SK-N-SH (cell line): ENCODE measurements around the gene CXXC4.

Experiments
- CHD2 ChIP-seq: fragments of 150-350 bp; IDR thresholded peaks from 2 replicates; pipeline ENCODE4 v1.6.1; 2018; ENCODE audit warnings: low read length; ENCODE audit not compliant: partially characterized antibody
- CTCF ChIP-seq: fragments of 200-600 bp; sonication (generic); IDR thresholded peaks from 2 replicates; pipeline ENCODE4 v1.6.1; 2017; ENCODE audit warnings: antibody characterized with exemption, mild to moderate bottlenecking, moderate library complexity
- GABPA ChIP-seq: IDR thresholded peaks from 2 replicates; pipeline ENCODE4 v1.4.0; 2012; ENCODE audit warnings: low read depth, mild to moderate bottlenecking
- POLR2AphosphoS5 ChIP-seq: IDR thresholded peaks from 2 replicates; pipeline ENCODE4 v1.6.1; 2012; ENCODE audit warnings: low read depth, low read length
- SIN3A ChIP-seq: IDR thresholded peaks from 2 replicates; pipeline ENCODE4 v1.6.1; 2012; ENCODE audit warnings: low read depth, mild to moderate bottlenecking, low read length, moderate library complexity, borderline replicate concordance
- TAF1 ChIP-seq: IDR thresholded peaks from 2 replicates; pipeline ENCODE4 v1.6.1; 2012; ENCODE audit warnings: low read depth, mild to moderate bottlenecking, low read length, moderate library complexity, borderline replicate concordance

DNA sequence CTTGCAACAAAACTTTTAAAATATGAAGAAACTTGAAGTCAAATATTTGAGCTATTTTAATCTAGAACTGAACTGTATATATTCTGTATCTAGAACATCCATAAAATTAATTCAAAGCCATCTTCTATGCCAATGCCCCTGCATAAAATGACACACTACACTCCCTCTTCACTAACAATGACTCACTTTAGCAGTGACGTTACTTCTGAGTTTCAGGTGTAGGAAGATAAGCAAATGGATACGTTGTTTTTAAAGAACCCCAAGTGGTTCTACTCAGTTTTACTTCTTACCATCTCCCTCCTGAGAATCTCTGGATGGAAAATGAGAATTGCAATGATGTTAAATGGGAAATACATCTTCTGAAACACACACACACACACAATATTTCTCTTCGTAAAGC, 45.2 kb downstream of the CXXC4 start:
- TF ChIP-seq CTCF (no peak), POLR2AphosphoS5 (no peak), GABPA (no peak), CHD2 (no peak), TAF1 (no peak), SIN3A (no peak)
